Measurements from ENCODE around the gene C19orf85.

The C19orf85 gene

GRCh38 chr19:55464662-55465054 is at the start of gene C19orf85:
Gene C19orf85, minus strand, starts transcription at chr19:55464751. Its CDS starts 197 bp downstream, at chr19:55464554.
- TF ChIP-seq, protein P1, sequence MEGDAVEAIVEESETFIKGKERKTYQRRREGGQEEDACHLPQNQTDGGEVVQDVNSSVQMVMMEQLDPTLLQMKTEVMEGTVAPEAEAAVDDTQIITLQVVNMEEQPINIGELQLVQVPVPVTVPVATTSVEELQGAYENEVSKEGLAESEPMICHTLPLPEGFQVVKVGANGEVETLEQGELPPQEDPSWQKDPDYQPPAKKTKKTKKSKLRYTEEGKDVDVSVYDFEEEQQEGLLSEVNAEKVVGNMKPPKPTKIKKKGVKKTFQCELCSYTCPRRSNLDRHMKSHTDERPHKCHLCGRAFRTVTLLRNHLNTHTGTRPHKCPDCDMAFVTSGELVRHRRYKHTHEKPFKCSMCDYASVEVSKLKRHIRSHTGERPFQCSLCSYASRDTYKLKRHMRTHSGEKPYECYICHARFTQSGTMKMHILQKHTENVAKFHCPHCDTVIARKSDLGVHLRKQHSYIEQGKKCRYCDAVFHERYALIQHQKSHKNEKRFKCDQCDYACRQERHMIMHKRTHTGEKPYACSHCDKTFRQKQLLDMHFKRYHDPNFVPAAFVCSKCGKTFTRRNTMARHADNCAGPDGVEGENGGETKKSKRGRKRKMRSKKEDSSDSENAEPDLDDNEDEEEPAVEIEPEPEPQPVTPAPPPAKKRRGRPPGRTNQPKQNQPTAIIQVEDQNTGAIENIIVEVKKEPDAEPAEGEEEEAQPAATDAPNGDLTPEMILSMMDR (IDR thresholded peaks at IDR 0.05), result no peak
- no peaks in the 10 kb centered on the region for H3K9me3 ChIP-seq
- H3K36me3 ChIP-seq, result no peaks in the 10 kb centered on the region
- no peak for DNase-seq
- intact Hi-C loops (cut with DNase I; ENCODE audit: low total_unique reads), result no loop called here
- no peaks in the 10 kb centered on the region for H3K27me3 ChIP-seq
- H3K27ac ChIP-seq, result no peak within 1 kb of the TSS
- H3K4me1 ChIP-seq, result peaks cover 0 to 26% (median 17%) of the 10 kb centered on the region in 4 donors
- H3K4me3 ChIP-seq, result no peak within 1 kb of the TSS

- Histone ChIP-seq H3K27me3 (peaks cover 0 to 18% of the 10 kb centered on the region in 2 donors), H3K4me1 (peaks cover 0 to 13% (median 4%) of the 10 kb centered on the region in 4 donors), H3K4me3 (no peak overlapping the region), H3K9me3 (no peaks in the 10 kb centered on the region), H3K36me3 (no peaks in the 10 kb centered on the region), H3K27ac (no peak overlapping the region)
- no peak for DNase-seq
- intact Hi-C loops (cut with DNase I; ENCODE audit: low total_unique reads), result no loop called here
- TF ChIP-seq, protein P1 (IDR thresholded peaks at IDR 0.05), result no peak
Measured at GRCh38 chr19:55508120-55508519, 43.6 kb upstream of the C19orf85 start.

DNA sequence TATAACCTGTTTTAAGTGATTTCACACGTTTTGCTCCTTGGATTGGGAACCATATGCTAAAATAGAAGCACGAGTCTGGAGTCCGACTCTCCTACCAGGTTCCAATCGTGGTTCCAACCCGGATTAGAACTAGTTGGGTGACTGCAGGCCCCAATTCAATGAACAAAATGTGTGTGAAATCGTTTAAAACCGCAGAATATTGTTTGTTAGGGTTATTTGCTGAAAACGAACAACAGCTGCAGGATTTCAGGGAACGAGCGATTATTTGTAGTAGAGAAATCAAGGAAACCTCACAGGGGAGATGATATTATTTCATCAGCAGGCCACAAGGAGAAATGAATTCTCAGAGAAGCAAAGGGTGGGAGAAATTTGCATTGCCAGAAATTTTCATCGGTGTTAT is 40.4 kb upstream of the C19orf85 start:
- peaks cover 0 to 13% (median 4%) of the 10 kb centered on the region in 4 donors for H3K4me1 ChIP-seq
- no peak for DNase-seq
- H3K27ac ChIP-seq, result no peak overlapping the region
- TF ChIP-seq, protein P1 (IDR thresholded peaks at IDR 0.05), result no peak
- peaks cover 0 to 4% (median 0%) of the 10 kb centered on the region in 3 donors for H3K36me3 ChIP-seq
- intact Hi-C loops (cut with DNase I; ENCODE audit: low total_unique reads), result loop anchor here (2.0 to 5.0 kb wide), 2 partner anchors 38 to 358 kb away; partner anchors contain the start of gene TNNT1
- H3K4me3 ChIP-seq, result no peak overlapping the region
- H3K9me3 ChIP-seq, result no peaks in the 10 kb centered on the region
- H3K27me3 ChIP-seq, result peaks cover 0 to 11% of the 10 kb centered on the region in 2 donors

DNA sequence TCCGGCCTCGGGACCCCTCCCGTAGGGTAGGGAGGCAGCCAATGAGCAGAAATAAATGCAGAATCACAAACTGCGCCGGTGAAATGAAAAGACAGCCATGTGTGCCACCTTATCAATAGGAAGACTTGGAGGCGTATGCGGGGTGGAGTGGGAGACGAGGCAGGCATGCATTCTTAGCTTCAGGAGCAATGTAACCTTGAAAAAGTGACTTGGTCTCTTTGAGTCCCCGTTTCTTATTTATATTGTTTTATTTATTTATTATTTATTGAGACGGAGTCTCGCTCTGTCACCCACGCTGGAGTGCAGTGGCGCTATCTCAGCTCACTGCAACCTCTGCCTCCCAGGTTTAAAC is 39.7 kb upstream of the C19orf85 start:
- Histone ChIP-seq H3K9me3 (no peaks in the 10 kb centered on the region), H3K4me1 (peaks cover 0 to 13% (median 4%) of the 10 kb centered on the region in 4 donors), H3K27me3 (peaks cover 0 to 10% of the 10 kb centered on the region in 2 donors), H3K36me3 (peaks cover 0 to 8% (median 0%) of the 10 kb centered on the region in 3 donors), H3K27ac (no peak overlapping the region), H3K4me3 (peak overlapping the region in 1 of 2 donors; percentile 60)
- TF ChIP-seq, protein P1 (IDR thresholded peaks at IDR 0.05), result no peak
- no peak for DNase-seq
- intact Hi-C loops (cut with DNase I; ENCODE audit: low total_unique reads), result loop anchor here (2.0 to 5.0 kb wide), 2 partner anchors 37 to 357 kb away; partner anchors contain the start of gene TNNT1

DNA sequence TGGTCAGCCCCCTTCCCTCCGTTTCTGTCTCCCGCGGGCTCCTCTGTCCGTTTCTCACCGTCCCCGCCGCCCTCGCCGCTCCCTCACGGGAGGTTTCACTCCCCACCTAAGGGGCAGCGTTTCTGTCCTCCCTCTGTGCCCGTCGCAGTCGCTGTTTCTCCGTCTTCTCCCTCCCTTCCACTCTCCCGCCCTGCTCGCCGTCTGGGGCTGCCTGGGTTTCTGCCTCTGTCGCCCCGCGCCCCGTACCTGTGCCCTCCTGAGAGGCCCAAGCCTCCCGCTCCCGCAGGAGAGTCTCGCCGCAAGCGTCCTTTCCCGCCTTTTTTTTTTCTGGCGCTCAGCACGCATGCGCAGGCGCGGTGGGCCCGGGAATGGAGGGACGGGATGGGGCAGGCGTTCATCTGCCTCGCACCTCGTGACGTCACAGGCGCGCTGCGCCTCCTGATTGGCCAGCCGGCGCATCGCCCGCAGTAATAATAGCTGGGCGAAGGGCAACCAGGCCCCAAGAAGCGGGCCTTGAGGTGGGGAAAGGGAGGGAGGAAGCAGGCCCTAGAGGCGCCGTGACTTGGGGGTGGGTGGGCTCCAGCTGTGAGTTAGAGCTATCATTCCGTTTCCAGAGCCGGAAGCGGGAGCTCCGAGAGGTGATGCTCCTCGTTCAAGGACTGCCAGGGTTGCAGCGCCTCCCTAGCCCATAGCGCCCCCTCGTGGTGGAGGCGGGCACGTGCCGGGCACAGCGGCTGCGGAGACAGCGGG is 39.1 kb upstream of the C19orf85 start:
- peak; percentile 91 to 94 for DNase-seq
- Histone ChIP-seq H3K27me3 (peaks cover 0 to 6% of the 10 kb centered on the region in 2 donors), H3K4me1 (peaks cover 0 to 13% (median 4%) of the 10 kb centered on the region in 4 donors), H3K9me3 (no peaks in the 10 kb centered on the region), H3K27ac (no peak overlapping the region), H3K36me3 (peaks cover 0 to 8% (median 0%) of the 10 kb centered on the region in 3 donors), H3K4me3 (peak overlapping the region; percentile 40 to 60)
- TF ChIP-seq, protein P1 (IDR thresholded peaks at IDR 0.05), result peak; percentile 97 to 98
- intact Hi-C loops (cut with DNase I; ENCODE audit: low total_unique reads), result loop anchor here (2.0 to 5.0 kb wide), 2 partner anchors 37 to 356 kb away; partner anchors contain the start of gene TNNT1

Measured in tibial artery (tissue), 4 donors.